Jurkat, Clone E6-1 (cell line): ENCODE results near the gene NCAM2.

Source experiments
- DNase-seq: peaks from one replicate; pipeline ENCODE4 v3.0.0-alpha.2; 2011; ENCODE audit warnings: low read depth, low spot score
- H3K4me3 ChIP-seq: 2 replicates; pipeline ENCODE4 v1.5.1; 2011; ENCODE audit warnings: mild to moderate bottlenecking, low read length, control low read depth, moderate library complexity

Gene NCAM2

GRCh38 chr21:21466752-21467151 lies 468.5 kb downstream of the NCAM2 start:
- H3K4me3 ChIP-seq: no peak overlapping the region
- no peak for DNase-seq

- no peak for DNase-seq
- no peak overlapping the region for H3K4me3 ChIP-seq
These were observed 469.8 kb downstream of the NCAM2 start for GRCh38 chr21:21468003-21468402.

GRCh38 chr21:21481239-21481638 lies 483.0 kb downstream of the NCAM2 start:
- no peak for DNase-seq
- no peak overlapping the region for H3K4me3 ChIP-seq

- DNase-seq: no peak
- no peak overlapping the region for H3K4me3 ChIP-seq
These were observed 510.6 kb downstream of the NCAM2 start for GRCh38 chr21:21508859-21509258.

GRCh38 chr21:21530680-21531079 lies 532.5 kb downstream of the NCAM2 start:
- no peak overlapping the region for H3K4me3 ChIP-seq
- DNase-seq: no peak

- no peak overlapping the region for H3K4me3 ChIP-seq
- DNase-seq: no peak
These were observed 549.3 kb downstream of the NCAM2 start for GRCh38 chr21:21547368-21547953.

- DNase-seq: no peak
- H3K4me3 ChIP-seq: no peak overlapping the region
These were observed 561.3 kb downstream of the NCAM2 start for GRCh38 chr21:21559285-21560045.
